DOHH2 (cell line): ENCODE data around the gene FXYD3.

Experiments
- H3F3A ChIP-seq: fragments of 200-600 bp; sonication (generic), shearing (Covaris generic); 2 replicates; pipeline ENCODE4 v1.6.0; 2016; ENCODE audit warnings: antibody characterized with exemption, mild to moderate bottlenecking; ENCODE audit not compliant: control insufficient read depth, insufficient read depth
- H3K27ac ChIP-seq: fragments of 200-600 bp; sonication (generic); 2 replicates; pipeline ENCODE4 v1.5.1; 2014; ENCODE audit warnings: low read depth, mild to moderate bottlenecking, low read length, moderate library complexity
- H3K27me3 ChIP-seq: fragments of 200-600 bp; sonication (generic); 2 replicates; pipeline ENCODE4 v1.6.1; 2014; ENCODE audit warnings: mild to moderate bottlenecking, low read length, mixed read lengths; ENCODE audit not compliant: control insufficient read depth
- H3K36me3 ChIP-seq: fragments of 200-600 bp; sonication (generic); 2 replicates; pipeline ENCODE4 v1.6.1; 2014; ENCODE audit warnings: mild to moderate bottlenecking, low read length, moderate library complexity, mixed read lengths; ENCODE audit not compliant: control insufficient read depth
- H3K4me1 ChIP-seq: fragments of 200-600 bp; sonication (generic); 2 replicates; pipeline ENCODE4 v1.6.1; 2014; ENCODE audit warnings: mild to moderate bottlenecking, low read length, mixed read lengths; ENCODE audit not compliant: control insufficient read depth
- H3K4me2 ChIP-seq: fragments of 200-600 bp; sonication (generic); 2 replicates; pipeline ENCODE4 v1.6.0; 2014; ENCODE audit warnings: mild to moderate bottlenecking, low read length, moderate library complexity
- H3K4me3 ChIP-seq: fragments of 200-600 bp; sonication (generic); 2 replicates; pipeline ENCODE4 v1.5.1; 2014; ENCODE audit warnings: mild to moderate bottlenecking, low read length, mixed read lengths
- H3K79me2 ChIP-seq: fragments of 200-600 bp; sonication (generic); 2 replicates; pipeline ENCODE4 v1.6.1; 2014; ENCODE audit warnings: mild to moderate bottlenecking, low read length, mixed read lengths; ENCODE audit not compliant: control insufficient read depth
- H3K9me2 ChIP-seq: fragments of 200-600 bp; sonication (generic); replicated peaks from 2 replicates; pipeline ENCODE4 v1.6.1; 2014; ENCODE audit warnings: mild to moderate bottlenecking, low read length, mixed read lengths; ENCODE audit not compliant: control insufficient read depth
- H3K9me3 ChIP-seq: fragments of 200-600 bp; sonication (generic); 2 replicates; pipeline ENCODE4 v1.6.1; 2014; ENCODE audit warnings: antibody characterized with exemption, low read length, mixed read lengths; ENCODE audit not compliant: control insufficient read depth, insufficient read depth
- H4K20me1 ChIP-seq: fragments of 200-600 bp; sonication (generic); 2 replicates; pipeline ENCODE4 v1.6.0; 2014; ENCODE audit warnings: low read depth, mild to moderate bottlenecking, antibody characterized with exemption, low read length, moderate library complexity; ENCODE audit not compliant: control insufficient read depth, insufficient read depth
- CTCF ChIP-seq: fragments of 200-600 bp; sonication (generic); IDR thresholded peaks from one replicate; pipeline ENCODE4 v1.5.1; 2014; ENCODE audit warnings: antibody characterized with exemption, mild to moderate bottlenecking, low read depth, low read length; ENCODE audit not compliant: poor library complexity, severe bottlenecking
- EZH2phosphoT487 ChIP-seq: fragments of 200-600 bp; sonication (generic); IDR thresholded peaks from 2 replicates; pipeline ENCODE4 v1.6.1; 2017; ENCODE audit warnings: borderline replicate concordance, mild to moderate bottlenecking, antibody characterized with exemption, low read length, moderate library complexity, mixed read lengths

The FXYD3 gene

DNA sequence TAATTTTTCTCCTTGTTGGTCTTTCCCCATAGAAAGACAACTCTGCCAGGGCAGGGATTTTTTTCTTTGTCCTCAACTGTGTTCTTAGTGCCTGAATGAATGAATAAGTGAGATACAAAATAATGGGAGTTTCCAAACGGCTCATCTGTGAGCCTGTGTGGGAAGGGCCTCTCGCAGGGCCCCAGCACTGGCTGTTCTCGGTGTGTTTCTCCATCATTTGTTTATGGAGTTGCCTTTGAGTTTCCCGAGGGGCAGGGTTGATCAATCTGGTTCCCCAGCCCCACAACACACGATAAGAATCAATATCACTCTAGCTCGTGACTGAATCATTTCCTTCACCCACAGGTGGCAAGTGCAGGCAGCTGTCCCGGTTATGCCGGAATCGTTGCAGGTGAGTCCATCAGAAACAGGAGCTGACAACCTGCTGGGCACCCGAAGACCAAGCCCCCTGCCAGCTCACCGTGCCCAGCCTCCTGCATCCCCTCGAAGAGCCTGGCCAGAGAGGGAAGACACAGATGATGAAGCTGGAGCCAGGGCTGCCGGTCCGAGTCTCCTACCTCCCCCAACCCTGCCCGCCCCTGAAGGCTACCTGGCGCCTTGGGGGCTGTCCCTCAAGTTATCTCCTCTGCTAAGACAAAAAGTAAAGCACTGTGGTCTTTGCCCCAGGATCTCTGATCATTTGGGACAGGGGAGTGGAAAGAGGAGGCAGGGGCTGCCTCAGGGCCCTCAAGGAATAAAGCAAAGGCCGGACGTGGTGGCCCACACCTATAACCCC lies 53.8 kb downstream of the FXYD3 start:
- Histone ChIP-seq H3K9me3 (no peaks in the 10 kb centered on the region), H3K36me3 (peaks cover 29% of the 10 kb centered on the region), H3K27me3 (no peaks in the 10 kb centered on the region), H4K20me1 (no peaks in the 10 kb centered on the region), H3K27ac (no peak overlapping the region), H3K79me2 (no peaks in the 10 kb centered on the region), H3K4me3 (no peak overlapping the region), H3K4me2 (no peak overlapping the region), H3K9me2 (no peaks in the 10 kb centered on the region), H3F3A (no peaks in the 10 kb centered on the region; the same call in 1 of the 2 replicates), H3K4me1 (peaks cover 26% of the 10 kb centered on the region)
- TF ChIP-seq CTCF (no peak), EZH2phosphoT487 (no peak)

DNA sequence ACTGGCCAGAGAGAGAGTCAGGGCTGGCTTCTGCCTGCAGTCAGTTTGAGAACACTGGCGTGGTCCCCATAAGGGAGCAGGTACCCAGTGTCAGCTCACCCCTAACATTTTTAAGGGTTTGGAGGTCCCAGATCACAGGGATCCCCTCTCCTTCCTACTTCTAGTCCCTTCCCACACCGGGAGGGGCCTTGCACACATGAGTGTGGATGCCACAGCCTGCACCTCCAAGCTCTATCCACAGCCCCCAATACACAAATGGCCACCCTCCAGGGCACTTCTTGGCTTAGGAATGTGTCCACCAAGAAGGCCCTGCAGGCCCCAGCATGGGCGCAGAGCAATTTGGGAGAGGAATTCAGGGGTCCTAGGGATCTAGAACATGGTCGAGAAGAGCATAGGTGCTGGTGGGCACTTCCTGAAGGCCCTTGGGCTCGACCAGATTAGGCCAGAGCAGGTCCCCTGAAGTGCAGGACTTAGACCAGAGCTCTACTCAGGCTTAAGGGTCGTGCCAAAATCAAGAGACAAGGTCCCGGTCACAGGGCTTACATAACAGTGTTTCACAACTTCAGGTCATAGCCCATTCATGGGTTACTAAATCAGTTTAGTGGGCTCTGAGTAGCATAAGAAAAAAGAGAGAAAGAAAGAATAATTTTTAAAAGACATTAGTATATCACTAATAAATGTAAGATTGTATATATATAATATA lies 54.9 kb downstream of the FXYD3 start:
- TF ChIP-seq CTCF (no peak), EZH2phosphoT487 (no peak)
- peaks cover 26% of the 10 kb centered on the region for H3K4me1 ChIP-seq
- no peaks in the 10 kb centered on the region for H3K9me2 ChIP-seq
- H3K4me2 ChIP-seq = no peak overlapping the region
- no peak overlapping the region for H3K4me3 ChIP-seq
- no peaks in the 10 kb centered on the region for H3K27me3 ChIP-seq
- H3F3A ChIP-seq = no peaks in the 10 kb centered on the region; the same call in 1 of the 2 replicates
- no peak overlapping the region for H3K27ac ChIP-seq
- no peaks in the 10 kb centered on the region for H3K79me2 ChIP-seq
- no peaks in the 10 kb centered on the region for H4K20me1 ChIP-seq
- no peaks in the 10 kb centered on the region for H3K9me3 ChIP-seq
- peaks cover 28% of the 10 kb centered on the region for H3K36me3 ChIP-seq

- Histone ChIP-seq H3K4me1 (peaks cover 21% of the 10 kb centered on the region), H3K9me2 (no peaks in the 10 kb centered on the region), H3K36me3 (peaks cover 17% of the 10 kb centered on the region), H3F3A (no peaks in the 10 kb centered on the region; the same call in 1 of the 2 replicates), H4K20me1 (no peaks in the 10 kb centered on the region), H3K27me3 (no peaks in the 10 kb centered on the region), H3K4me2 (peak overlapping the region; percentile 43), H3K4me3 (peak overlapping the region; percentile 20; the same call in 1 of the 2 replicates), H3K27ac (no peak overlapping the region), H3K79me2 (no peaks in the 10 kb centered on the region), H3K9me3 (no peaks in the 10 kb centered on the region)
- TF ChIP-seq EZH2phosphoT487 (no peak), CTCF (no peak)
Observed at GRCh38 chr19:35171730-35172129, 56.1 kb downstream of the FXYD3 start.
